ENCODE measurements around the gene EYS. TPM values are rescaled to one million over a fixed set of nuclear protein-coding genes. Genes with fewer than 3 reads are reported as not detected.

Gene EYS
- total RNA-seq, 2 experiments from 2014 or later = not detected

- intact Hi-C loops (cut with micrococcal nuclease) = no loop called here
- H3K4me3 Mint-ChIP-seq = no peak overlapping the region
- H3K4me1 Mint-ChIP-seq (ENCODE audit: low read depth) = no peaks in the 10 kb centered on the region
- no peaks in the 10 kb centered on the region for H3K27me3 Mint-ChIP-seq (ENCODE audit: low read depth)
- H3K36me3 Mint-ChIP-seq (ENCODE audit: low read depth) = no peaks in the 10 kb centered on the region
- no peak for DNase-seq
- H3K27ac Mint-ChIP-seq = no peak overlapping the region
- H3K9me3 Mint-ChIP-seq = peaks cover 12% of the 10 kb centered on the region
- CTCF ChIA-PET = no interaction called here
Measured at GRCh38 chr6:65091561-65091960, 615.5 kb downstream of the EYS start.

GRCh38 chr6:65088575-65088974 lies 618.5 kb downstream of the EYS start:
- Mint-ChIP-seq H3K4me1 (ENCODE audit: low read depth) (no peaks in the 10 kb centered on the region), H3K4me3 (no peak overlapping the region), H3K27ac (no peak overlapping the region), H3K27me3 (ENCODE audit: low read depth) (no peaks in the 10 kb centered on the region), H3K36me3 (ENCODE audit: low read depth) (no peaks in the 10 kb centered on the region), H3K9me3 (peaks cover 15% of the 10 kb centered on the region)
- CTCF ChIA-PET = no interaction called here
- intact Hi-C loops (cut with micrococcal nuclease) = no loop called here
- DNase-seq = no peak

GRCh38 chr6:65081756-65082155 lies 625.3 kb downstream of the EYS start:
- CTCF ChIA-PET = no interaction called here
- intact Hi-C loops (cut with micrococcal nuclease) = no loop called here
- H3K4me3 Mint-ChIP-seq = no peak overlapping the region
- H3K4me1 Mint-ChIP-seq (ENCODE audit: low read depth) = no peaks in the 10 kb centered on the region
- H3K27ac Mint-ChIP-seq = no peak overlapping the region
- H3K9me3 Mint-ChIP-seq = peaks cover 5% of the 10 kb centered on the region
- H3K36me3 Mint-ChIP-seq (ENCODE audit: low read depth) = no peaks in the 10 kb centered on the region
- H3K27me3 Mint-ChIP-seq (ENCODE audit: low read depth) = no peaks in the 10 kb centered on the region
- DNase-seq = no peak

- DNase-seq = no peak
- CTCF ChIA-PET = no interaction called here
- Mint-ChIP-seq H3K27me3 (ENCODE audit: low read depth) (no peaks in the 10 kb centered on the region), H3K4me1 (ENCODE audit: low read depth) (no peaks in the 10 kb centered on the region), H3K27ac (no peak overlapping the region), H3K9me3 (peaks cover 4% of the 10 kb centered on the region), H3K4me3 (no peak overlapping the region), H3K36me3 (ENCODE audit: low read depth) (no peaks in the 10 kb centered on the region)
- intact Hi-C loops (cut with micrococcal nuclease) = no loop called here
Measured at GRCh38 chr6:65075705-65076230, 631.3 kb downstream of the EYS start.

- H3K4me3 Mint-ChIP-seq = no peak overlapping the region
- H3K9me3 Mint-ChIP-seq = peaks cover 4% of the 10 kb centered on the region
- no peaks in the 10 kb centered on the region for H3K36me3 Mint-ChIP-seq (ENCODE audit: low read depth)
- no peaks in the 10 kb centered on the region for H3K27me3 Mint-ChIP-seq (ENCODE audit: low read depth)
- intact Hi-C loops (cut with micrococcal nuclease) = no loop called here
- DNase-seq = no peak
- no peaks in the 10 kb centered on the region for H3K4me1 Mint-ChIP-seq (ENCODE audit: low read depth)
- CTCF ChIA-PET = no interaction called here
- no peak overlapping the region for H3K27ac Mint-ChIP-seq
Measured at GRCh38 chr6:65072500-65072899, 634.5 kb downstream of the EYS start.

GRCh38 chr6:65071480-65071879 lies 635.5 kb downstream of the EYS start:
- Mint-ChIP-seq H3K27me3 (ENCODE audit: low read depth) (no peaks in the 10 kb centered on the region), H3K9me3 (peaks cover 4% of the 10 kb centered on the region), H3K36me3 (ENCODE audit: low read depth) (no peaks in the 10 kb centered on the region), H3K4me1 (ENCODE audit: low read depth) (no peaks in the 10 kb centered on the region), H3K27ac (no peak overlapping the region), H3K4me3 (no peak overlapping the region)
- intact Hi-C loops (cut with micrococcal nuclease) = no loop called here
- no peak for DNase-seq
- CTCF ChIA-PET = no interaction called here

- intact Hi-C loops (cut with micrococcal nuclease) = no loop called here
- no peaks in the 10 kb centered on the region for H3K36me3 Mint-ChIP-seq (ENCODE audit: low read depth)
- H3K27ac Mint-ChIP-seq = no peak overlapping the region
- DNase-seq = no peak
- CTCF ChIA-PET = no interaction called here
- no peak overlapping the region for H3K4me3 Mint-ChIP-seq
- H3K27me3 Mint-ChIP-seq (ENCODE audit: low read depth) = no peaks in the 10 kb centered on the region
- no peaks in the 10 kb centered on the region for H3K4me1 Mint-ChIP-seq (ENCODE audit: low read depth)
- H3K9me3 Mint-ChIP-seq = peaks cover 3% of the 10 kb centered on the region
Measured at GRCh38 chr6:65064844-65065243, 642.2 kb downstream of the EYS start.

GRCh38 chr6:65059568-65059967 lies 647.5 kb downstream of the EYS start:
- H3K9me3 Mint-ChIP-seq = peaks cover 3% of the 10 kb centered on the region
- H3K27me3 Mint-ChIP-seq (ENCODE audit: low read depth) = no peaks in the 10 kb centered on the region
- no peak overlapping the region for H3K4me3 Mint-ChIP-seq
- H3K36me3 Mint-ChIP-seq (ENCODE audit: low read depth) = no peaks in the 10 kb centered on the region
- DNase-seq = no peak
- no peak overlapping the region for H3K27ac Mint-ChIP-seq
- no peaks in the 10 kb centered on the region for H3K4me1 Mint-ChIP-seq (ENCODE audit: low read depth)
- intact Hi-C loops (cut with micrococcal nuclease) = no loop called here
- CTCF ChIA-PET = no interaction called here

- H3K27ac Mint-ChIP-seq = no peak overlapping the region
- H3K4me1 Mint-ChIP-seq (ENCODE audit: low read depth) = no peaks in the 10 kb centered on the region
- H3K4me3 Mint-ChIP-seq = no peak overlapping the region
- DNase-seq = no peak
- H3K36me3 Mint-ChIP-seq (ENCODE audit: low read depth) = no peaks in the 10 kb centered on the region
- intact Hi-C loops (cut with micrococcal nuclease) = no loop called here
- no peaks in the 10 kb centered on the region for H3K27me3 Mint-ChIP-seq (ENCODE audit: low read depth)
- H3K9me3 Mint-ChIP-seq = no peaks in the 10 kb centered on the region
- CTCF ChIA-PET = no interaction called here
Measured at GRCh38 chr6:65055545-65055944, 651.5 kb downstream of the EYS start.

GRCh38 chr6:65052626-65053025 lies 654.4 kb downstream of the EYS start:
- H3K27ac Mint-ChIP-seq = no peak overlapping the region
- H3K4me3 Mint-ChIP-seq = no peak overlapping the region
- intact Hi-C loops (cut with micrococcal nuclease) = no loop called here
- no peaks in the 10 kb centered on the region for H3K4me1 Mint-ChIP-seq (ENCODE audit: low read depth)
- DNase-seq = no peak
- no peaks in the 10 kb centered on the region for H3K27me3 Mint-ChIP-seq (ENCODE audit: low read depth)
- CTCF ChIA-PET = no interaction called here
- H3K9me3 Mint-ChIP-seq = no peaks in the 10 kb centered on the region
- no peaks in the 10 kb centered on the region for H3K36me3 Mint-ChIP-seq (ENCODE audit: low read depth)

- intact Hi-C loops (cut with micrococcal nuclease) = no loop called here
- no peak for DNase-seq
- no peaks in the 10 kb centered on the region for H3K27me3 Mint-ChIP-seq (ENCODE audit: low read depth)
- H3K9me3 Mint-ChIP-seq = peaks cover 5% of the 10 kb centered on the region
- H3K4me1 Mint-ChIP-seq (ENCODE audit: low read depth) = no peaks in the 10 kb centered on the region
- H3K27ac Mint-ChIP-seq = no peak overlapping the region
- CTCF ChIA-PET = no interaction called here
- H3K4me3 Mint-ChIP-seq = no peak overlapping the region
- no peaks in the 10 kb centered on the region for H3K36me3 Mint-ChIP-seq (ENCODE audit: low read depth)
Measured at GRCh38 chr6:65045801-65046200, 661.2 kb downstream of the EYS start.

- H3K36me3 Mint-ChIP-seq (ENCODE audit: low read depth) = no peaks in the 10 kb centered on the region
- no peak for DNase-seq
- intact Hi-C loops (cut with micrococcal nuclease) = no loop called here
- H3K27me3 Mint-ChIP-seq (ENCODE audit: low read depth) = no peaks in the 10 kb centered on the region
- H3K4me3 Mint-ChIP-seq = no peak overlapping the region
- CTCF ChIA-PET = no interaction called here
- H3K4me1 Mint-ChIP-seq (ENCODE audit: low read depth) = no peaks in the 10 kb centered on the region
- no peak overlapping the region for H3K27ac Mint-ChIP-seq
- H3K9me3 Mint-ChIP-seq = peaks cover 8% of the 10 kb centered on the region
Measured at GRCh38 chr6:65014006-65014405, 693.0 kb downstream of the EYS start.

GRCh38 chr6:65006788-65007187 lies 700.2 kb downstream of the EYS start:
- Mint-ChIP-seq H3K27me3 (ENCODE audit: low read depth) (no peaks in the 10 kb centered on the region), H3K4me1 (ENCODE audit: low read depth) (no peaks in the 10 kb centered on the region), H3K27ac (no peak overlapping the region), H3K9me3 (peaks cover 13% of the 10 kb centered on the region), H3K4me3 (no peak overlapping the region), H3K36me3 (ENCODE audit: low read depth) (no peaks in the 10 kb centered on the region)
- intact Hi-C loops (cut with micrococcal nuclease) = no loop called here
- CTCF ChIA-PET = no interaction called here
- DNase-seq = no peak

- peaks cover 16% of the 10 kb centered on the region for H3K9me3 Mint-ChIP-seq
- no peaks in the 10 kb centered on the region for H3K36me3 Mint-ChIP-seq (ENCODE audit: low read depth)
- DNase-seq = no peak
- CTCF ChIA-PET = no interaction called here
- no peak overlapping the region for H3K4me3 Mint-ChIP-seq
- no peaks in the 10 kb centered on the region for H3K4me1 Mint-ChIP-seq (ENCODE audit: low read depth)
- no peak overlapping the region for H3K27ac Mint-ChIP-seq
- intact Hi-C loops (cut with micrococcal nuclease) = no loop called here
- no peaks in the 10 kb centered on the region for H3K27me3 Mint-ChIP-seq (ENCODE audit: low read depth)
Measured at GRCh38 chr6:65004283-65004682, 702.7 kb downstream of the EYS start.

Measured in activated naive CD4-positive, alpha-beta T cell treated with anti-CD3 and anti-CD28 coated beads for 36 hours (primary cell).